K562 (cell line): Measurements from ENCODE around the gene BOLA1. TPM values are rescaled to one million over a fixed set of nuclear protein-coding genes. Genes with fewer than 3 reads are reported as not detected.

ENCODE experiments used
- CBX8 ChIP-seq: fragments of 200-600 bp; sonication (generic); IDR thresholded peaks from 2 replicates; pipeline ENCODE4 v1.6.1; 2012; ENCODE audit warnings: borderline replicate concordance, mixed run types, low read depth, mild to moderate bottlenecking, moderate library complexity, mixed read lengths, low read length, control low read depth, inconsistent platforms; ENCODE audit not compliant: poor library complexity, severe bottlenecking; ENCODE audit errors: extremely low read depth
- HNRNPUL1 ChIP-seq: fragments of 200-400 bp; formaldehyde crosslinking; IDR thresholded peaks from 2 replicates; pipeline ENCODE4 v1.6.1; 2017; ENCODE audit warnings: low read length
- NFYB ChIP-seq: IDR thresholded peaks from 2 replicates; pipeline ENCODE4 v1.6.1; 2011; ENCODE audit warnings: mild to moderate bottlenecking, moderate library complexity; ENCODE audit not compliant: insufficient read length; ENCODE audit errors: extremely low read depth
- NR1H2 ChIP-seq: sonication (generic); formaldehyde crosslinking; IDR thresholded peaks from 2 replicates; pipeline ENCODE4 v1.4.0; 2020; ENCODE audit warnings: mild to moderate bottlenecking, missing genetic modification reagents
- PTTG1 ChIP-seq: fragments of 450-650 bp; IDR thresholded peaks from 2 replicates; pipeline ENCODE4 v1.6.1; 2016; ENCODE audit warnings: low read depth, mild to moderate bottlenecking, missing genetic modification characterization, missing compliant biosample characterization
- RBM14 ChIP-seq: fragments of 200-400 bp; formaldehyde crosslinking; IDR thresholded peaks from 2 replicates; pipeline ENCODE4 v1.6.1; 2018; ENCODE audit warnings: low read depth, mild to moderate bottlenecking, low read length, moderate library complexity, borderline replicate concordance; ENCODE audit not compliant: insufficient read depth
- TAF1 ChIP-seq: IDR thresholded peaks from 2 replicates; pipeline ENCODE4 v1.6.1; 2011; ENCODE audit warnings: mild to moderate bottlenecking, low read length, moderate library complexity; ENCODE audit not compliant: insufficient read depth, control insufficient read depth, severe bottlenecking; ENCODE audit errors: extremely low read depth
- TEAD4 ChIP-seq, 2 experiments: sonication (generic) in 1 of 2; formaldehyde crosslinking in 1 of 2; IDR thresholded peaks; 2 replicates each; pipeline versions ENCODE4 v1.6.1 to v1.8.0; 2012 to 2022; ENCODE audit warnings: borderline replicate concordance in 1 of 2, inconsistent platforms in 1 of 2, low read length in 1 of 2, mild to moderate bottlenecking in 1 of 2, missing genetic modification reagents in 1 of 2
- XRCC5 ChIP-seq: fragments of 200-400 bp; formaldehyde crosslinking; IDR thresholded peaks from 2 replicates; pipeline ENCODE4 v1.6.1; 2017; ENCODE audit warnings: low read depth, mild to moderate bottlenecking, low read length
- ZBTB17 ChIP-seq: fragments of 450-650 bp; formaldehyde crosslinking; IDR thresholded peaks from 2 replicates; pipeline ENCODE4 v1.4.0; 2020; ENCODE audit warnings: mild to moderate bottlenecking
- polyA plus RNA-seq, 8 experiments: library from polyadenylated mRNA; depleted of rRNA in 4 of 8; stranded (reverse) in 5 of 8; unstranded in 3 of 8; fragments of >200 nt; fragmentation: Nextera tagmentation in 2 of 8; fragmentation: Illumina TruSeq in 1 of 8; extraction: Ambion mirVana in 2 of 8; extraction: Trizol in 1 of 8; gene quantifications; 2 replicates each; pipeline versions ENCODE4 v1.2.1 to v1.2.3, GENCODE V29; 2011 to 2014; ENCODE audit warnings: inconsistent platforms in 1 of 8, missing spikeins in 1 of 8
- total RNA-seq, 7 experiments: library from RNA; depleted of rRNA in 6 of 7; stranded (reverse); fragments of >200 nt in 6 of 7; fragmentation: Illumina TruSeq in 2 of 7; extraction: Trizol in 2 of 7; gene quantifications; 2 replicates each; pipeline versions ENCODE4 v1.2.1 to v1.2.3, GENCODE V29; 2011 to 2021; ENCODE audit warnings: low replicate concordance in 1 of 7
- TF ChIP-seq, protein P1 (sequence below): fragments of 450-650 bp; formaldehyde crosslinking; IDR thresholded peaks from 2 replicates; pipeline ENCODE4 v1.4.0; 2020; ENCODE audit warnings: mild to moderate bottlenecking, moderate library complexity
- TF ChIP-seq, protein P2 (sequence below), 2 experiments: fragments of 450-650 bp; IDR thresholded peaks; 2 replicates each; pipeline ENCODE4 v1.6.1; 2016; ENCODE audit warnings: mild to moderate bottlenecking in 2 of 2, borderline replicate concordance in 1 of 2, low read depth in 1 of 2, moderate library complexity in 1 of 2
- TF ChIP-seq, protein P3 (sequence below): fragments of 250-450 bp; sonication (Bioruptor Pico); IDR thresholded peaks from 2 replicates; pipeline ENCODE4 v1.6.1; 2021; ENCODE audit warnings: mild to moderate bottlenecking

BOLA1 gene
- total and polyA plus RNA-seq, 9 of the 15 experiments (the other 6 are each of a cell fraction or from before 2014, with no cell fraction given) = 0.18 to 1.2 (median 0.40) TPM; not detected in 2

DNA sequence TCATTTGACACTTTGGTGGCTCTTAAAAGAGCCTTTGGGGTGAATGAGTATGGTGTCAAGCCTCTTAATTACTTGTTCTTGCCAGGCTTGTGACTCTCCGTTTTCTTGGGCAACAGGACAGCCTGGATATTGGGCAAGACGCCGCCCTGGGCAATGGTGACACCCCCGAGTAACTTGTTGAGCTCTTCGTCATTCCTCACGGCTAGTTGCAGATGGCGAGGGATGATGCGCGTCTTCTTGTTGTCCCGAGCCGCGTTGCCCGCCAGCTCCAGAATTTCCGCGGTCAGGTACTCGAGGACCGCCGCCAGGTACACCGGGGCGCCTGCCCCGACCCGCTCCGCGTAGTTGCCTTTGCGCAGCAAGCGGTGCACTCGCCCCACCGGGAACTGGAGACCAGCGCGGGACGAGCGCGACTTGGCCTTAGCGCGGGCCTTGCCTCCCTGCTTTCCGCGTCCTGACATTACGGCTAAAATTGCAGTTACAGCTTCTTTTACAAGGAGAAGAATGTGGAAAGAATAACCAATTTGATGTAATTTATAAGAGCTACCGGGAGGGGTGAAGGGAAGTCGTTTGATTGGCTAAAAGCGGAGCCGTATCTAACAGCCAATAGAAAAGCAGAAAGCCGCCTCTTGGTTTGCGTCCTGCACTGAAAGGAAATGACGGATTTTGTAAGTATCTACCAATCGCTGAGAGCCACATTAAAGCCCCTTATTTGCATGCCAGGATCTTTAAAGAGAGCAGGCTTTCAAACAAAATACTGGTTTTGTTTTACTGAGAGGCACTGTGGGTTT is 11.7 kb upstream of the BOLA1 start (continued):
- TF ChIP-seq, protein P1, sequence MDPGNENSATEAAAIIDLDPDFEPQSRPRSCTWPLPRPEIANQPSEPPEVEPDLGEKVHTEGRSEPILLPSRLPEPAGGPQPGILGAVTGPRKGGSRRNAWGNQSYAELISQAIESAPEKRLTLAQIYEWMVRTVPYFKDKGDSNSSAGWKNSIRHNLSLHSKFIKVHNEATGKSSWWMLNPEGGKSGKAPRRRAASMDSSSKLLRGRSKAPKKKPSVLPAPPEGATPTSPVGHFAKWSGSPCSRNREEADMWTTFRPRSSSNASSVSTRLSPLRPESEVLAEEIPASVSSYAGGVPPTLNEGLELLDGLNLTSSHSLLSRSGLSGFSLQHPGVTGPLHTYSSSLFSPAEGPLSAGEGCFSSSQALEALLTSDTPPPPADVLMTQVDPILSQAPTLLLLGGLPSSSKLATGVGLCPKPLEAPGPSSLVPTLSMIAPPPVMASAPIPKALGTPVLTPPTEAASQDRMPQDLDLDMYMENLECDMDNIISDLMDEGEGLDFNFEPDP (CRISPR knock-in tag) = no peak
- TF ChIP-seq, protein P2, sequence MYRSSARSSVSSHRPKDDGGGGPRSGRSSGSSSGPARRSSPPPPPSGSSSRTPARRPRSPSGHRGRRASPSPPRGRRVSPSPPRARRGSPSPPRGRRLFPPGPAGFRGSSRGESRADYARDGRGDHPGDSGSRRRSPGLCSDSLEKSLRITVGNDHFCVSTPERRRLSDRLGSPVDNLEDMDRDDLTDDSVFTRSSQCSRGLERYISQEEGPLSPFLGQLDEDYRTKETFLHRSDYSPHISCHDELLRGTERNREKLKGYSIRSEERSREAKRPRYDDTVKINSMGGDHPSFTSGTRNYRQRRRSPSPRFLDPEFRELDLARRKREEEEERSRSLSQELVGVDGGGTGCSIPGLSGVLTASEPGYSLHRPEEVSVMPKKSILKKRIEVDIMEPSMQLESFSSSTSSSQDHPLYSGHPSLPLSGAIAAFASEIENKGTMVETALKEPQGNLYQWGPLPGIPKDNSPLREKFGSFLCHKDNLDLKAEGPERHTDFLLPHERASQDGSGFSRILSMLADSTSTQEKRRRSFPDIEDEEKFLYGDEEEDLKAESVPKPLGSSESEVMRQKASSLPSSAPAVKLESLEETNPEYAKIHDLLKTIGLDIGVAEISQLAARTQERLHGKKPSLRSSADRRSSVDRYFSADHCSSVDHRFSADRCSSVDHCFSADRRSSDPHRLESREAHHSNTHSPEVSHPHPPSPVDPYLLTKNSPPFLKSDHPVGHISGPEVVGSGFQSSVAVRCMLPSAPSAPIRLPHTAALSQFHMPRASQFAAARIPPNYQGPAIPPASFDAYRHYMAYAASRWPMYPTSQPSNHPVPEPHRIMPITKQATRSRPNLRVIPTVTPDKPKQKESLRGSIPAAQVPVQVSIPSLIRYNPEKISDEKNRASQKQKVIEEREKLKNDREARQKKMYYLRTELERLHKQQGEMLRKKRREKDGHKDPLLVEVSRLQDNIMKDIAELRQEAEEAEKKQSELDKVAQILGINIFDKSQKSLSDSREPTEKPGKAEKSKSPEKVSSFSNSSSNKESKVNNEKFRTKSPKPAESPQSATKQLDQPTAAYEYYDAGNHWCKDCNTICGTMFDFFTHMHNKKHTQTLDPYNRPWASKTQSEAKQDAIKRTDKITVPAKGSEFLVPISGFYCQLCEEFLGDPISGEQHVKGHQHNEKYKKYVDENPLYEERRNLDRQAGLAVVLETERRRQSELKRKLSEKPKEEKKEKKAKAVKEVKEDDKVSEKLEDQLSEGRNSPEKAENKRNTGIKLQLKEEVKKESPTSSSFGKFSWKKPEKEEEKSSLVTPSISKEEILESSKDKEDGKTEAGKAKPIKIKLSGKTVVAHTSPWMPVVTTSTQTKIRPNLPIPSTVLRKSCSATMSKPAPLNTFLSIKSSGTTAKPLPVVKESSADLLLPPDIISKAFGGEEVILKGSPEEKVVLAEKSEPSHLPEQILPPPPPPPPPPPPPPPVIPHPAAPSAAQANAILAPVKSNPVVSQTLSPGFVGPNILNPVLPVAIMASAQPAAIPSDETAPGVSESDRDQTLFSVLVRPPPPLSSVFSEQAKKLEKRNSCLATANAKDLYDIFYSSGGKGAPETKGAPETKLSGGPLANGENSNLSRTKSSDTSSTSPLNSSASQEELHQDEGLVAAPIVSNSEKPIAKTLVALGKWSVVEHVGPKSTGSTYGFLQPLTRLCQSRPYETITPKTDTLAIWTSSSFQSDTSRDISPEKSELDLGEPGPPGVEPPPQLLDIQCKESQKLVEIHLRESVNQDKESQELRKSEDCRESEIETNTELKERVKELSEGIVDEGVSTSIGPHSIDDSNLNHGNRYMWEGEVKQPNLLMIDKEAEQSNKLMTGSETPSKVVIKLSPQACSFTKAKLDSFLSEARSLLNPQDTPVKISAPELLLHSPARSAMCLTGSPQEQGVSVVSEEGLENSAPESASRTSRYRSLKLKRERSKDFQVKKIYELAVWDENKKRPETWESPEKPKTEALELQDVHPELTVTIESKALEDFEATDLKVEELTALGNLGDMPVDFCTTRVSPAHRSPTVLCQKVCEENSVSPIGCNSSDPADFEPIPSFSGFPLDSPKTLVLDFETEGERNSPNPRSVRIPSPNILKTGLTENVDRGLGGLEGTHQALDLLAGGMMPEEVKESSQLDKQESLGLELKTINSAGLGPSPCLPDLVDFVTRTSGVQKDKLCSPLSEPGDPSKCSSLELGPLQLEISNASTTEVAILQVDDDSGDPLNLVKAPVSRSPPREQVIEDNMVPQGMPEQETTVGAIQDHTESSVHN (IDR thresholded peaks at IDR 0.05; ENCODE audit: borderline replicate concordance in 1 of 2, low read depth in 1 of 2) = no peak
- TF ChIP-seq, protein P3, sequence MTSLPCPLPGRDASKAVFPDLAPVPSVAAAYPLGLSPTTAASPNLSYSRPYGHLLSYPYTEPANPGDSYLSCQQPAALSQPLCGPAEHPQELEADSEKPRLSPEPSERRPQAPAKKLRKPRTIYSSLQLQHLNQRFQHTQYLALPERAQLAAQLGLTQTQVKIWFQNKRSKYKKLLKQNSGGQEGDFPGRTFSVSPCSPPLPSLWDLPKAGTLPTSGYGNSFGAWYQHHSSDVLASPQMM (CRISPR knock-in tag) = no peak
- no peak for TF ChIP-seq TAF1
- no peak for TF ChIP-seq PTTG1
- TF ChIP-seq XRCC5 = 0 out of 2 replicates have a peak, but pooled peaks have one; percentile 27
- peak; percentile 78 for TF ChIP-seq NFYB
- no peak for TF ChIP-seq ZBTB17 (CRISPR knock-in tag)
- peak; percentile 50 for TF ChIP-seq TEAD4 (IDR thresholded peaks at IDR 0.05; ENCODE audit: low read length)
- no peak for TF ChIP-seq TEAD4 (CRISPR knock-in tag; IDR thresholded peaks at IDR 0.05; ENCODE audit: borderline replicate concordance)
- peak; percentile 99; the same call in 1 of the 2 replicates for TF ChIP-seq RBM14
- peak; percentile 80; the same call in 1 of the 2 replicates for TF ChIP-seq HNRNPUL1
- peak; percentile 59; the same call in 1 of the 2 replicates for TF ChIP-seq NR1H2 (CRISPR knock-in tag)
- TF ChIP-seq CBX8 = no peak
